CD4-positive, alpha-beta T cell treated with Interleukin-15 for 4 hours (primary cell): Measurements from ENCODE around the gene ACAN.

ENCODE experiments used
- DNase-seq: peaks from one replicate; pipeline ENCODE4 v3.0.0-alpha.2; 2020; ENCODE audit warnings: low spot score

The ACAN gene

DNA sequence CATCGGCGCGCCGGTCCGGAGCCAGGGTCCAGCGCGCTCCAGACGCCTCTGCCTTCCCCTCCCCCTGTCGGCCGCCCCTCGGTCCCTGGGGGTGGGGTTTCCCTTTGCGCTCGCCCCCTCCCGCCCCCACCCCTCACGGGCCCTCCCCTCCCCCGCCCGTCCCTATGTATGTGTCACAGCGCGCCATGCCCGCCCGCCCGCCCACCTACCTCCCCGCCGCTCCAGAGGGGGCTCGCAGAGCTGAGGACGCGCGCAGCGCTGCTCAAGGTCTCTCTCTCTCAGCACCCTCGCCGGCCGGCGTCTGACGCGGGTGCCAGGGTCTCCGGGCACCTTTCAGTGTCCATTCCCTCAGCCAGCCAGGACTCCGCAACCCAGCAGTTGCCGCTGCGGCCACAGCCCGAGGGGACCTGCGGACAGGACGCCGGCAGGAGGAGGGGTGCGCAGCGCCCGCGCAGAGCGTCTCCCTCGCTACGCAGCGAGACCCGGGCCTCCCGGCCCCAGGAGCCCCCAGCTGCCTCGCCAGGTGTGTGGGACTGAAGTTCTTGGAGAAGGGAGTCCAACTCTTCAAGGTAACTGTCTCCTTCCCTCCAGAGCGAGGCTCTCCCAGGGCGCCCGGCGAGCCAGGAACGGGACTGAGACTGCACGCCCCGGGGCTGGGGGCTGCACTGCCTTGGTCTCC lies at the start of gene ACAN:
Gene ACAN (plus strand): TSS at position 196 of the 679 bp plus-strand sequence. CDS start 32,771 bp downstream, outside the sequence.
- DNase-seq, result no peak

DNA sequence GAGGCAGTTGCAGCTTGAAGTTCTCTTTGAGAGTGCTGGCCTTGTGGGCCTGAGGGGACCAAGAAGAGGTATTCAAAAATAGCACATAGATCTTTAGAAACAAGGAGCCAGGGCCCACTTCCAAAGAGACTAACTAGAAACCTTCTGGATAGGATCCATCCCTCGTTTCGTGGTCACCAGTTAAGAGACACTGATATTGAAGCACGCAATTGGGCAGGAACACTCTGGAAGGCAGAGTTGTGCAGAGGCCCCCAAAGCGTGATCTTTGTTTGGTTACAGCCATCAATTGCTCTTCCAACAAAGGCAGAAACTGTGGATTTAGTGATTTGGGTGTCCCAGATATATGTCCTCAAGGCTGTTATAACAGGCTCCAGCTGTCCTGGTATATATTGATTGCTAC lies 46.7 kb upstream of the ACAN start:
- DNase-seq, result no peak

DNA sequence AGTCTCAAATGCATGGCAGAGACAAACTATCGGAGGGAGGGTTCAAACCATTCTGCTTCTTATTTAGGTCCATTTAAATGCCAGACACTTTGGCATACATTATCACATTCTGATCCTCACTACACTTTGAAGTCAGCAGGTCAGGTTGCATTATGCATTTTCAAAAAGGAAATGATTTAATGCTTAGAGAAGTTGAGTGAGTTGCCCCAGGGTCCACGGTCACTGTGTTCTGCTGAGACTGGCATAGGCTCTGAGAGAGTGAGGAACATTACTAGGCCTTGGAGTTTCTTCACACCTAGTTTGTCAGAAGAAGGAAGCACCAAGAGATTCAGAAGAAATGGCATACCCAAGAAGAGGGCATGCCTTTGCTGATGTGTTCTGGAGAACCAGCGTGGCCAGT lies 46.3 kb upstream of the ACAN start:
- no peak for DNase-seq

DNA sequence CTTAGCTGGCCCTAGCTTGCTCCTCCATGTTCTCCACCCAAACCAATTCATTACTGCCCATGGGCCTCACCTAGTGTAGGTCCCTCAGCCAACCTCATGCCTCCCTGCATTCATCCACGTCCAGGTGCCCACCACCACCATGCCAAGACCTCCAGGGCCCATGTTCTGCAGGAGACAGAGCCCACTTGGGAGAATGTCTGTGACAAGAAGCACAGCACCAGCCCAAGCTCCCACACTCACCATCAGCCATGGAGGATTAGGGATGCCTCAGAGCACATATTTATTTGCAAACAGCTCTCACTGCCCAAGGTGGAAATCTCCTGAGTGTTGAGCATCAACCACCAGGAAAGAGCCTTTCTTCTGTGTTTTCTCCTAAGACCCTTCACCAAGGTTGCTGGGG lies 43.4 kb upstream of the ACAN start:
- no peak for DNase-seq

DNA sequence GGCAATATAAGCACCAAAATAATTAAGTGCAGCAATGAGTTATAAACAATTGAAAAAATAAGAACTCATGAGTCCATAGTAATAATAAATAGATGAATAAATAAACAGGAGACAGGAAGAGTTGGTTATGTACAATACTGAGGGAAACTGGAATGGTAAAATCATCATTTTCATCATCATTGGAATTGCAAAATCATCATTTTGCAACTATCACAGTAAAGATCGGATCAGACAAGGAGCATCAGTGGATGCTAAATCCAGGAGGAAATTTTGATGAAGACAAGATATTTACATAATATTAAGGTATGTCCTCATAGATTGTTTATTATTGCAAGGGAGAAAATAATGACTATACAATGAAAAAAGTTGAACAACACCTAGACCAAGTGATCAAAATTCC lies 38.8 kb upstream of the ACAN start:
- no peak for DNase-seq

DNA sequence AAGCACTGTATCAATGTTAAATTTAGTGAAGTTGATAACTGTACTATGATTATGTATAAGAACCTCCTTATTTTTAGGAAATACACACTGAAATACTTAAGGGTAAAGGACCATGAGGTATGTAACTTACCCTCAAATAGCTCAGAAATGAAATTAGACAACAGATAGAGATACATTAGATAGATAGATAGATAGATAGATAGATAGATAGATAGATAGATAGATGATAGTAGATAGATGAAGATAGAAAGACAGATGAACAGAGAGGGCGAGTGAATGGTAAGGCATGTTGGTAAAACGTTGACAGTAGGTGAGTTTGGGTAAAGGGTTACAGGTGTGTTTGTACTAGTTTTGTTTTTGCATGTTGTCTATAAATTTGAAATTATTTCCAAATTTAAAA lies 38.0 kb upstream of the ACAN start:
- no peak for DNase-seq

DNA sequence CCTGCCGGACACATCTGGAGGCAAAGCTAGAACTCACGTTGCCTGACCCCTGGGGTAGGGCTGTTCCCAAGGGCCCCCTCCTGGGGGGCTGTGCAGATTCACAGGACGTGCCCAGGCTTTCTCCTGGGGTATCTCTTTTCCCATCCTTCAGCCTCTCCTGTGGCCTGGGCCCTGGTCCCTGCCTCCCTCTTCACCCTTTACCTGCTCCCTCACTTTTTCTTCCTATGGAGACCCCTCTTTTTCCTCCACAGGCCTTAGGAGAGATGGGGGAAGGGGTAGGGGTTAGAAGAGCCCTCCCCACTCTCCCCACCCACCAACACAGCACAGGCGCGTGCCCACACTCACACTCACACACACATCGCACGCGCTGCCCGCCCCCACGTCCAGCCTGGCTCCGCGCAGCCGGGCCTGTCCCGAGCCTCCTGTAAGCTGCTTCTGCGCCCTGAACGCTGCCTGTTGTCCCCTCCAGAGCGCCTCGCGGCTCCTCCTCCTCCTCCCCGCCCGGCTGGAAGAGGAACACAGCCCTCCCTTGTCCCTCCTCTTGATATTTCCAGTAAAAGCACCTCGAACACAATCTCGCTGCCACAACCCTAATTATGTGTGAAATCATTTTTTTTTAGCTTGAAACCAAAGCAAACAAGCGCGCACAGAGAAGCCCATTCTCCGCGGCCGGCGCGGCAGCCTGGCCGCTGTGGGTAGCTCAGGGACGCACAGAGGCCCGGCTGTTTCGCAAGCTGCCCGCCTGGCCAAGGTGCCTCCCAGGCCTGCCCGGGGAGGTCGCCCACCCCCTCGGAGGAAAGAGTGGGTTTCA lies 33.9 kb upstream of the ACAN start:
- DNase-seq, result no peak

DNA sequence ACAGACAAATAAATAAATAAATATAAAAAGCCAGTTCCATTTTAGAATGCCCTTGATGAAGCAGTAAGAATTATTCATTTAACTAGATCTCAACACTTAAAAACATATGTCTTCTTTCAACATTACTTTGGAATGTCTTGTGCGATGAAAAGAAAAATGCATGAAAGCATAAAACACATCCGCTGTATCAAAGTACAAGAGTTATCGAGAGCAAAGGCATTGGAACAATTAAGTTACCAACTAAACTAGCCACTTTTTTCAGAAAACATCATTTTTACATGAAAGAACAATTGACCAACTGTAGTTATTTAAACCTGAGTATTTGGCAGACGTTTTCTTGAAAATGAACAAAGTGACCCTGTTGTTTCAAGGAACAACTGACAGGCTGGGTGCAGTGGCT lies 27.5 kb upstream of the ACAN start:
- DNase-seq, result no peak

DNA sequence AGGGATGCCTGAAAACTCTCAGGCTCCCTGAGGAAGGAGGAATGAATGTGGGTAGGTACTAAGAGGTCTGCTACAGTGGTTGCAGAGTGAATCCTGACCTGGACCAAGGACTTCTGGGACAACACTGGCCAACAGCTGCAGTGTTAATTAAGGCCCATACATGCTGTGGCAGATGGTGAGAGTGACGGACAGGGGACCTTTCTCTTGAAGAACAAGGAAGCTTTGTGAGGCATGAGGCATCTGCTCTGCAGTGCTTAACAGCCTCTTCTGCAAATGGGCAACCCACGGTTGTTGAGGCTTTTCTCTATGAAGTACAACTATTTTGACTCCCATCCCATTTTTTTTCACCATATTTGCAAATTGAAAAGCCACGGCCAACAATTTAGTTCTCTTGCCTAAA lies 26.6 kb upstream of the ACAN start:
- no peak for DNase-seq

DNA sequence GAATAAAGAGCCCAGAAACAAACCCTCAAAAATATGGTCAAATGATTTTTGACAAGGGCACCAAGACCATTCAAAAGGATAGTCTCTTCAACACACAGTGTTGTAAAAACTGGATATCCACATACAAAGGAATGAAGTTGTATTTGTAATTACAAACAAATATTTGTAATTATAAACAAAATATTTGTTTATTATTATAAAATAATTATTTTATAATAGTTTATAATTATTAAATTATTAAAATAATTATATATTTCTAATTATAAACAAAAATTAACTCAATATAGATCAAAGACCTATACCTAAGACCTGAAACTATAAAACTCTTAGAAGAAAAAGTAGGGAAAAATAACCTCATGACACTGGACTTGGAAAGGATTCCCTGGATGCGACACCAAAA lies 23.3 kb upstream of the ACAN start:
- no peak for DNase-seq

DNA sequence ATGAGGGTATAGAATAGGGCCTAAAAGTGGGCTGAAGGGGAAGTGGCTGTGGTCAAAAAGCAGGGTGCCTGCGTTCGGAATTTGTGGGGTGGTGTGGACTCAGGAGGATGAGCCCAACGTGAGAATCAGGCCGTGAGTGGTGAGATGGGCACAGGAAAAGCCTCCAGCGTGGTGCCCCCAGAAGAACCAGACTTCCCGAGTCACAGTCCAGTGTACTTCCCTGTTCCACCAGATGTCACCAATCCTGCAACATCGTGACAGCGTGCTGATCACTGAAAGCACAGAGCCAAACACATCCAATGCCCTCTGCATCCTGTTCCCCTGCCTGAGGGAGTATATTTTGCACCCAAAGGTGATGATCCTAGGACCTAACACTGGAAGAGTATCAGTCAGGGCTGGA lies 20.8 kb upstream of the ACAN start:
- DNase-seq, result no peak

DNA sequence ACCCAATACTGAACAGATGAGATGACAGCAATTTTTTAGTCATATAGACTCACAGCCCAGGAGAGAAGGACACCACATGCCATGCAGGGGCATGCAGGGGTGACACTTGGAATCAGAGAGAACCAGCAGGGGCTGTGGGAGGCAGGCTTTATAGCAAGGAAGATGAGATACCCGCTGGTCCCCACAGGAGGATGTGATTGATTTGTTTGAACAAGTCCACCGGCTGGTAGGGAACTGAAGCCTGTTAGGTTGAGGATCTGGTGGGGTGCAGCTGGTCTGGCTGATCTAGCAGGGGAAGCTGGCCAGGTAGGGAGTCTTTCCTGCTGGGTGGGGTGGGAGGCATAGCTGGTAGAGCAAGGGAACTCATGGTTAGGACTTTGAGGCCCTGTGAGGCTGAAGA lies 18.0 kb upstream of the ACAN start:
- no peak for DNase-seq

DNA sequence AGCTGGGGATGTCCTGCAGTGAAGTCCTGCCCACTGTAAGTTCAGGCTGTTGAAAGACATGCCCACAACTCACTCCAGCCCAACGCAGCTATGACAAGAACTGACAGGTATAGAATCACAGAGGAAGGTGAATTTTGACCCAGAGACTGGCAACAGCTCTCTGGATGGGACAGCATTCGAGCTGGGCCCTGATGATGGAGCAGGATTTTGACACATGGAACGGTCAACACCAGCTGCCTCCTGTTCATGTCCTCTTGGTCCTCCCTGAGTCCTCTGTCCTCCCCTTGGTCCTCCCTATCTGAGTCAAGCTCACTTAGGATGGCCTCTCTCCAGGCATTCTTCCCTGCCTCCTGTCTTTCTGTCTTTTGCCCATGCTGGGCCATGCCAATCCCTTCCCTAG lies 15.2 kb upstream of the ACAN start:
- no peak for DNase-seq

DNA sequence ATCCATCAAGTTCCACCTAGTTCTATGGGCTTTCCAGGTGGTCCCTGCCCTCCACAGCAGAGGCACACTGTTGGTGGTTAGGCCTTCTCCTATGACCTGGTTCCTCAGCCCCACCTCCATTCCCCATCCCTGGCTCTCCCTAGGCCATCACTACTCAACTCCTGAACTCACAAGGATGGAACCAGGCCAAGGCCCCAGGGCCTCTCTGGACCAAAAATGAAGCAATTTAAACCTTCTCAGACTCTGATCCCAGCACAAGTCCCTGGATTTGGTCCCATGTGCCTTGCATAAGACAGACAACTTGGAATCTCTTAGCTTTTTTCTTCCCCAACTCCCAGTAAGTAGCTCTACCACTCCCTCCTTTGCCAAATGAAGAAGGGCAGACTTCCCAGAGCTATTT lies 14.4 kb upstream of the ACAN start:
- no peak for DNase-seq

DNA sequence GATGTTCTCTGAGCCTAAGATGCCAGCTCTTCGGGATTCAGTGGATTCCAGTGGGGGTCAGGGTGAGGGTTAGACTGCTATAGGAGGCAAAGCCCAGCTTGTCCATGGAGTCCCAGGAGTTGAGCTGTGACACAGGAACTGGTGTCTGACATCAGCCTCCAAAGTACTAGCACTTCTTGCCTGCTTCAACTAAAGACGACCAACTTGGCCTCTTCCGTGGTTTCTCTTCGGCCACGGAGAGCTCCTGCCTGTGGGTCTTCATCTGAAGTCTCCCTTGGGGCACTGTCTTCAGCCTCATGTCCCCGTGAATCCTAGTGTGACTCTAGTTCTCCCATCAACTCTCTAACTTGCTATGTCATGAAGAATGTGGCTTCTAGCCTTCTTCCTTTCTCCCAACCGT lies 12.8 kb upstream of the ACAN start:
- DNase-seq, result no peak

DNA sequence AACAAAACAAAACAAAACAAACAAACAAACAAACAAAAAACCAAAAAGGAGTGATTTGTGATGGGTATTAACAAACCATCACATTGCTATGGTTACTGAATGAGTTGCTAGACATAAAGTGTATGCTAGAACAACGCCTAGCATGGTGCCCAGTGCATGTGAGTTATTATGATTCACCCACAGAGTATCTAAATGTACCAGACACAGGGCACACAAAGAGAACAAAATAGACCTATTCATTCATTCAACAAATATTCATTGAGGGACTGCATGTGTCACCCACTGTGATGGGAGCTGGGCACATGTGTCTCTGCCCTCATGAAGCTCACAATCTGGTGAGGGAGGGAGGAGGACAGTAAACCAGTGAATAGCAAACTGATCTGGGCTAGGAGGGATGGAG lies 11.6 kb upstream of the ACAN start:
- DNase-seq, result no peak

DNA sequence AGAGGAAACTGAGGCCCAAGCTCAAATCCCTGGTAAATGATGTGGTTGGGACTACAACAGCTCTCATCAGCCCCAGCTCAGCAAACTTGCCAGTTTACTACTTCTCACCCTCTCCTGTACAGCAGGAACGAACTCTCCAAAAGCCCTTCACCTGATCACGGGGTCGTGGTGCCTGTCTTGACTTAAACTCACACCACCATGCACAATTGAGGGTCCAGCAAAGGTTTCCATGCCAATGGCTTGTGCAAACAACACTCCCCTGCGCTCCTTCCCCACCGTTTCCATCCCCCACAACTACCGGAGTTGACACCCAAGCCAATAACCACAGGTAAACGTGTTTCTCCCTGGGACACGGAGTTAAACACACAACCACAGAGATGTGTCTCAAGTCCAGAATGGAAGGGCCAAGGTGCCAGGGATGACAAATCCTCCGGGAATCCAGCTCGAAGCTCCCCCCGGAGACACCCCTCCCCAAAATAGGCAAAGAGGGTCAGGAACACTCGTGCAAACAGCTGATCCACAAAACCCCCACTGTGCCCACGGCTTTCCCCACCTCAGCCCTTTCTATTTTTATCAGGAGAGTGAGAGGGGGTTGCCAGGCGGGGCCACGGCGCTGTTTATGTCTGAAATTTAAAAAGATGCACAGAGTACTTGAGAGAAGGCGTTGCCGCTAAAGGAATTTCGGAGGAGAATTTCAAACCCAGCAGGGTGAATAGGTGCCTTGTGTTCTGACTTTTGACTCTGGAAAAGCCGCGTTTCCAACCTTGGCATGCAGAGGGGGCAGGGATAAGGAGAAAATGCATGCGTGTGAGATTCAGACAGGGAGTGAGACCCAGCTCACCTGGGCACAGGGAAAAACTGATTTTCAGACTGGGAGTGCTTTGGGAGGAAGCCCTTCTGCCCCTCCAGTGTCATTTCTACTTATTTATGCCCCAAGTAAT lies 10.6 kb upstream of the ACAN start:
- no peak for DNase-seq

DNA sequence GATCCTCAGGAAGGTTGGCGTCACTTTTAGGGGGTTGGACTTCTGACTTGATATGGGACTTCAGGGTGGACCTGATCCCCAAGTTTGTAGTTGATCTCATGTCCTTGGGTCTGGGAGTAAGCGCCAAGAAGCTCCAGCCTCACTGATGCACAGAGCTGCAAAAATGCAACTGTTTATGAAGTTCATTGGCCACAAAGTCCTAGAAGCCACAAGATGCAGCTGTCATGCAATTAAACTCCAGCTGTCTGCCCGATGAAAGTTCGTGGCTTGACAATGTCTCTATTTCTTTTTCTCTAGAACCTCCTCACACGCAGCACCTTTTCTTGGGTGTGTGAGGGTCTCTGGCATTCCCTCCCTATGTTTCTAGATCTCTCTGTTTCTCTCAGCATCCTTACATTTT lies 9.2 kb upstream of the ACAN start:
- DNase-seq, result no peak

DNA sequence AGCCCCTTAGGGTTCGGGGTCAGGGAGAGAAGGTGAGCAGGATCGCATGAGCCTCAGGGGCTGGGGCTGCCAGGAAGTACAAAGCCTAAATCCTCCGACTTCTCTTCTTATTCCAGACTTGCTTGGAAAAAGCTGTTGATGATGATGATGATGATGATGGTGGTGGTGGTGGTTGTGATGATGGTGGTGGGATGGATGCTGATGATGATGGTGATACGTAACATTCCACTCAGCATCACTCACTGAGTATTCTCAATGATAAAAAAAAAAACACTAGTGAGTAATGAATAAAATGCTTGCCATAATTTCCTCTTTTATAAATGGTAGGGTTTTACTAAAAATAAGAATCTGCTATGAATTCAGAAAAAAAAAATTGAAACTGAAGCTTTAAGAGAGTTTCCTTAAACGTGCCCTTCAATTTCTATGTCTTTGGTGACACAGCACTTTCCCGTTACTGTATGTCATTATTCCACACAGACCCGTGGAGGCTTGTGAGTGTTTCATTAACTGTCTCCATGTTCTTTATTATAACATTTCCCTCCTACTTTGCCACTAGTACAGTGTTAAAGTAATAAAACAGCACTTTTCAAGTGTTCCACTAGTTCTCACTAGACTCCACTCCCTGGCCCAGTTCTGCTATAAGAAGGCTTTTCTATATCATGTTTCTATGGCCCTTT lies 5.4 kb upstream of the ACAN start:
- no peak for DNase-seq

DNA sequence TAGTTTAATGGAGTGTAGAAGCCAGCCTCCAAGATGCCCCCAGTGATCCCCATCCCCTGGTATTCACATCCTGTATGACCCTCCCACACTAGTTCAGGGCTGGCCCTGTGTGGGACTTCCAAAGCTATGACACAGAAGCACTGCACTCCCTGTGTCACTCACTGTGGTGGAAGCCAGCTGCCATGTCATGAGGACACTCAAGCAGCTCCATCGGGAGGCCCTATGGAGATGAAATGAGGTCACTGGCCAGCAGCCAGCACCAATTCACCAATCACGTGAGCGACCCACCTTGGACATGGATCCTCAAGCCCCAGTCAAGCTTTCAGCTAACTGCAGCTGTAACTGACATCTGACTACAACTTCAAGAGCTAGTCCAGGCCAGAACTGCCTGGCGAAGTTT lies 3.9 kb upstream of the ACAN start:
- no peak for DNase-seq

DNA sequence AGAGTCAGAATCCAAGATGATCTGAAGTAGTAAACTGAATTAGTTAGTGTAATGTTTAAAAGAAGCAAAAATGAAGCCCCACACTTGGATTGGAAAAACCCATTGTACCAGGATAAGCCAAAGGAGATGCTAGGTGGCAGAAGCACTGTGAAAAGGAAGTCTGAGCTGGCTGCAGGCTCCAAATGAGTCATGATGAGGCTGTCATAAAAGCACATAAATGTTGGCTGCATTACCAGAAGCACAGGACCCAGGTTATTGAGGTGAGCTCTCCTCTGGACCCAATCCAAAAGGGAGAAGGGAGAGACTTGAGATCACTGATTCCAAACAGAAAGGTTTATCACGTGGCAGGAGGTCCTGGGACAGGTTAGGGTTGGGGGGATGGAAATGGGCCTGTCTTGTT lies 3.2 kb upstream of the ACAN start:
- no peak for DNase-seq

DNA sequence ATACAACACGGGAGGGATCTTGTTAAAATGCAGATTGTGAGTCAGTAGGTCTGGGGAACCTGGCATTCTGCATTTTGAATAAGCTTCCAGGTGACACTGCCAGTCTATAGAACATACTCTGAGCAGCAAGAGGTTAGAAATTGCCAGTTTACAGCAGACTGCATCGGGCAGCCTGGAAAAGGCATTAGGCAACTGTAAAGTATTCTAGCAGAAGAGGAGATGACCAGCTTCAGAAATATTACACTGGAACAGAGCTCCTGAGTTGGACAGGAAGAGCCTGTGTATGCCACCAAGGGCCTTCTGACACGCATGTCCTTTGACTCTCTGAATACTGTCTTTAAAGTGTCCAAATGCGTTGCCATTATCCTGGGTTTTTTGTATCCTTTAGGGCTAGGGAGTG lies 2.5 kb upstream of the ACAN start:
- no peak for DNase-seq
